ENCODE data around the gene NHLRC1. TPM values are rescaled to one million over a fixed set of nuclear protein-coding genes. Genes with fewer than 3 reads are reported as not detected.

NHLRC1 gene
- total and polyA plus RNA-seq, 9 of the 15 experiments (the other 6 are each of a cell fraction or from before 2014, with no cell fraction given): not detected

- TF ChIP-seq PREB (CRISPR knock-in tag; IDR thresholded peaks at IDR 0.05): no peak; the same call in 1 of the 2 replicates
- 0 out of 2 replicates have a peak, but pooled peaks have one; percentile 31 for TF ChIP-seq ZNF764 (CRISPR knock-in tag; IDR thresholded peaks at IDR 0.05; ENCODE audit: low read depth)
- no peak for TF ChIP-seq RFX5 (IDR thresholded peaks at IDR 0.05; ENCODE audit: low read depth, low read length)
- no peak for TF ChIP-seq ZNF830 (CRISPR knock-in tag; IDR thresholded peaks at IDR 0.05)
- no peak for TF ChIP-seq MXI1 (IDR thresholded peaks at IDR 0.05; ENCODE audit: low read depth, low read length)
- no peak for TF ChIP-seq NFRKB (IDR thresholded peaks at IDR 0.05; ENCODE audit: low read depth)
- TF ChIP-seq ZNF134 (CRISPR knock-in tag; conservative IDR thresholded peaks at IDR 0.05): no peak
- TF ChIP-seq FOSL1 (tag; conservative IDR thresholded peaks at IDR 0.05): no peak
- TF ChIP-seq SAP30 (IDR thresholded peaks at IDR 0.05; ENCODE audit: borderline replicate concordance, insufficient read depth, low read depth, low read length, poor library complexity, severe bottlenecking): no peak
- TF ChIP-seq CUX1 (CRISPR knock-in tag; IDR thresholded peaks at IDR 0.05): no peak
- TF ChIP-seq TAF1 (IDR thresholded peaks at IDR 0.05; ENCODE audit: control insufficient read depth, extremely low read depth, insufficient read depth, low read length, severe bottlenecking): no peak
- no peak for TF ChIP-seq ZNF282 (CRISPR knock-in tag; IDR thresholded peaks at IDR 0.05)
- TF ChIP-seq NR2F6 (CRISPR knock-in tag; IDR thresholded peaks at IDR 0.05): 0 out of 2 replicates have a peak, but pooled peaks have one; percentile 47
- TF ChIP-seq HCFC1 (IDR thresholded peaks at IDR 0.05; ENCODE audit: low read depth, low read length): no peak
- TF ChIP-seq MCM5 (IDR thresholded peaks at IDR 0.05; ENCODE audit: low read depth): no peak
- TF ChIP-seq TFAP4 (CRISPR knock-in tag; IDR thresholded peaks at IDR 0.05; ENCODE audit: borderline replicate concordance): no peak
- TF ChIP-seq SAFB2 (IDR thresholded peaks at IDR 0.05; ENCODE audit: borderline replicate concordance, low read depth, low read length, severe bottlenecking): no peak
- peak; percentile 90 for TF ChIP-seq ERF (CRISPR knock-in tag; IDR thresholded peaks at IDR 0.05)
Measured at GRCh38 chr6:18155150-18155863, 32.8 kb upstream of the NHLRC1 start, which contains the start of gene KDM1B (continued).

Data from K562 (cell line).